GM19452 (cell line): ENCODE data around the gene GJB2.
"Not testable (repeated sequence)": the region's sequence is repeated elsewhere in the genome, so short reads cannot be mapped to it uniquely, and the experiment has no call there.

Experiments
- ATAC-seq: cut with Tn5 transposase; IDR thresholded peaks from one replicate; pipeline ENCODE4 v1.9.1; 2021; ENCODE audit not compliant: unreplicated experiment

Gene GJB2

GRCh38 chr13:20171364-20171763, 21.4 kb downstream of the GJB2 start:
- ATAC-seq = no peak

GRCh38 chr13:20170921-20171320, 21.8 kb downstream of the GJB2 start:
- ATAC-seq = no peak

- ATAC-seq = no peak
Measured at GRCh38 chr13:20168396-20168795, 24.3 kb downstream of the GJB2 start.

- ATAC-seq = no peak
Measured at GRCh38 chr13:20165417-20166257, 27.1 kb downstream of the GJB2 start.

DNA sequence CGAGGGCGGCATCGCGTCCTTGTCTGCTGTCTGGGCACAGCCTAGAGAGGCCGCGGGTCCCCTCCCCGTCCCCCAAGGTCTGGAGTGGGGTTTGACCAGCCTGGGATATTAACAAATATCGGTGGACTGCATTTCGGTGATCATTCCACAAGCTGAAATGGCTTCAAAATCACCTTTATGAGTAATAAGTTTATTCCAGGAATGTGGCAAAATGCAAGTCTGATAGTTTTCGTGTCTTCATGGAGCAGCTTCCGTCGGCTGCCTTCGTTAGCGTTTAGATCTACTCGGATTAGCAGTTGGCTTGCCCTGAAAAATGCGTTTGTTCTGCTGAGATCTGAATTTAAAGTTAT, 30.8 kb downstream of the GJB2 start:
- ATAC-seq = no peak

DNA sequence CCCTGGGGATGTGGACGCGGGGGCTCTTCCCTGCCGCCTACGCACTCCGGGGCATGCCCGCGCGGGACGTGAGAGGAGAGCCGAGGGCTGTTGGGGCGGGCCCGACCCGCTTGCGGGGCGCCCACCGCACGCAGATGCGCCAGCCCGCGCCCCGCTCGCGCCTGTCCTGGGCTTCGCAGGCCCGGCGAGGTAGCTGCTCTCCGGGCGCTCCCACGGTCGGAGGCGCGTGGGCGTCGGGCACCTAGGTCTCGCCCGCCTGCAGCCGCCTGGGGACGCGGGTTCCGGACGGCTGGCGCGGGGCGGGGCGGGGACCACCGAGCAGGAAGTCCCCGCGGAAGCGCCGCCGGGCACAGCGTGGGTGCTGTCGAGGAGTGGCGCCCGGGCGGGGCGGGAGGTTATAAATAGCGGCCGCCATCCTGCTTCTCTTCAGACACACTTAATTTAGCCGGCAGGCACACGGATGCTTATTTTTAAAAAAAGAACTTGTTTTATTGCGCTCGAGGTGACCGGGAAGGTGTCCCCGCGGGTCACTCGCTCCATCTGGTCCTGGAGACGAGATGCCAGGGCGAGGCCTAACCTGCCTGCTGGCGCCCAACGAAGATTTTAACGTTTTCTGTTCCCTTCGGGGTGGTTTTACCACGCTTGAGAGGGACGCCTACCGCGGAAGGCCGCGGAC, 31.3 kb downstream of the GJB2 start:
- peak; percentile 54 for ATAC-seq

DNA sequence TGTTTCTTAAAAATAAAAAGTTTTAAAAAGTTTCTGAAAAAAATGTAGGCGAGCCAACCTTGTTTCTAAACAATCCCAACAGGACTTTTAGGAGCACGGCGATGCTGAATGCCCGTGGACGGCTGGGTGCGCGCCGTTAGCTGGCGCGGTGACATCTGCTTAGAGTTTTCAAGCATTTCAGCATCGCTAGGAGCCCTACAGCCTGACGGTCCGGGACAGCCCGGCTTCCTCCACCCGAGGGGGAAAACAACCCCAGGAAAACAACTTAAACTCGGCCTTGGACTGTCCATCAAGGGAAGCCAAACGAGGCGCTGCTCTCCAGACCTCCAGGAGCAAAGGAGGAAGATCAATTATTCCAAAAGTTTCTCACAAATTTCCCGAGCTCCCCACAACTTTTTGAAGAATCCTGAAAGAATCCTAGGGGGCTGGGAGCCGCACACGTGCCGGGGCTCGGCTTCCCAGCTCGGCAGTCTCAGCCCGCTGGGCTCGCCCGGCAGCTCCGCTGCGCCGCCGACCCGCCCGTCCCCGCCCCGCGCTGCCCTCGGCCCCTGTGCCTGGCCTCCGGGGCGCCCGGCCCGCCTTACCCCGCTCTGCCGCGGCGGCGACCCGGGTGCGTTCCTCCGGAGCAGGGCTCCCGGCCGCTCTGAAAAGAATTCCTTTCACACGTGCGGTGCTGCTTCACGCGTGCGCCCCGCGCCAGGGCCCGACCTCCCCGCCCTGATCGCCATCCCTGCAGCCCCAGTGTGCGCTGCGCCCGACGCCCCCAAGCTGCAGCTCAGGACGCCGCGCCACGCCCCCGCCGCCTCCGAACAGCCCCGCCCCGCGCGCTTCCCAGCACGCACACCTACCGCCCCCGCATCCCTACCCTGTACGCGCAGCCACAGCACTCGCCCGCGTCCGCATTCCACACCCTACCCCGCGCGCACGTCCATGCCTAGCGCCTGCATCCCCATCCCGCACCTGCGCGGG, 32.1 kb downstream of the GJB2 start, which contains the start of gene GJA3:
Gene GJA3 (minus strand): TSS at position 747 of the 969 bp plus-strand sequence. CDS start 17,764 bp downstream, outside the sequence.
- peak; percentile 52 for ATAC-seq

DNA sequence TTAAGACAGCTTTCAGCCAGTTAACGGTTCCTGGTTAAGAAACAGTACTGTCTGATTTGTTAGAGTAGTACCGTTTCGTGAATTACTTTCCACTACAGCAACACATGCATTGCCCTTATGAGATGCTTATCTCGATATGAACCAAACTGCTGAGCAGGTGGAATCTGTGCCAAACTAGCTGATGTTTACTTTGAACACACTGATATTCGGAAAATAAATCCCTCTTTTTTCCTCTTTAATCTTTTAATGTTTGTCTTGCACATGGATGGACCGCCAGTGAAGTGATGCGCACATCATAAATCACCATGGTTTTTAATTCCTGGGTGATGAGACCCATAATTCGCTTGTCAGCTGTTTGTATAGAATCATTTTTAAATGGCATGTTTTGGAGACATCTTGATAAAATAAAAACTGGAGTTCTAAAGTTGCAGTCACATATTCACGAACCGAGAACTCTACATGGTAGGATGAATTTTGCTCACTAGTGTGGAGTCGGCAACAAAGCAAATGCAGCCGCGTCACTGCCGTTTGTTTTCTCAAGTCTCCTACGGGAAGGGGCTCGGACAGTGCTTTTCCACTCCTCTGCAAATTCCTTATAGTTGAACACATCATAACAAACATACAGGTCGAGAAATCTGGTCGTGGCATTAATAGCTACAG, 33.0 kb downstream of the GJB2 start:
- ATAC-seq = no peak

DNA sequence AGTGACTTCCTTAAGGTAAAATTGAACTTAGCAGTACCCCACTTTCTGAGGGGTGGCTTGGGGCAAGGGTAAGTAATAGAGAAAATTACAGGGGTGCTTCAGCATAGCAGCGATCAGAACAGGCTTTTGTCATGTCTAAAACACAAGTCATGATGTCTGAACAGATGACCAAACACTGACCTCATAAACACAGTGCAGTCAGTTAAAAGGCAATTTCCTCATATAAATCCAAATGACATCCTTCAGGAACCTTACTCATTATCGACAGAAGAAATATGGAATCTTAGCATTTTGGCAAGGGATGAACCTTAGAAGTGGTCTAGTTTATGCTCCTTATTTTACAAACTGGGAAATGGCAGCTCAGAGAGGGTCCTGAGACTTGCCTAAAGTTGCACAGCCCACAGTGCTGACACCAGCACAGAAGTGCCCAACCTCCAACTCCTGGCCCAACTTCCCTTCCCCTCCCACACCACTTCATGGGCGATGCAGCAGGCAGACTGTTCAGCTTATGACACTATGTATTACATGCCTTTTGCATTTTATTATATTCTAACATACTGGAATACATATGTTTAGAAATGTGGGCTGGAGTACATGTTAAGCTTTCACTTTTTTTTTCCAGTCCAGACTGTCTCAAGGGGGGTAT, 35.5 kb downstream of the GJB2 start:
- no peak for ATAC-seq

GRCh38 chr13:20156702-20157101, 36.0 kb downstream of the GJB2 start:
- ATAC-seq = no peak

DNA sequence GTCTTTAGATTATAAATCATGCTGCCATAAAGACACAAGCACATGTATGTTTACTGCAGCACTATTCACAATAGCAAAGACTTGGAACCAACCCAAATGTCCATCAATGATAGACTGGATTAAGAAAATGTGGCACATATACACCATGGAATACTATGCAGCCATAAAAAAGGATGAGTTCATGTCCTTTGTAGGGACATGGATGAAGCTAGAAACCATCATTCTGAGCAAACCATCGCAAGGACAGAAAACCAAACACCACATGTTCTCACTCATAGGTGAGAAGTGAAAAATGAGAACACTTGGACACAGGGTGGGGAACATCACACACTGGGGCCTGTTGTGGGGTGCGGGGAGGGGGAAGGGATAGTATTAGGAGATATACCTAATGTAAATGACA, 39.4 kb downstream of the GJB2 start:
- not testable (repeated sequence) for ATAC-seq

GRCh38 chr13:20151612-20152011, 41.1 kb downstream of the GJB2 start:
- ATAC-seq = no peak

- ATAC-seq = no peak
Measured at GRCh38 chr13:20151016-20151415, 41.7 kb downstream of the GJB2 start.

- ATAC-seq = no peak
Measured at GRCh38 chr13:20150561-20150960, 42.2 kb downstream of the GJB2 start.

GRCh38 chr13:20149762-20150161, 43.0 kb downstream of the GJB2 start:
- no peak for ATAC-seq

GRCh38 chr13:20148501-20149183, 44.1 kb downstream of the GJB2 start:
- ATAC-seq = no peak

DNA sequence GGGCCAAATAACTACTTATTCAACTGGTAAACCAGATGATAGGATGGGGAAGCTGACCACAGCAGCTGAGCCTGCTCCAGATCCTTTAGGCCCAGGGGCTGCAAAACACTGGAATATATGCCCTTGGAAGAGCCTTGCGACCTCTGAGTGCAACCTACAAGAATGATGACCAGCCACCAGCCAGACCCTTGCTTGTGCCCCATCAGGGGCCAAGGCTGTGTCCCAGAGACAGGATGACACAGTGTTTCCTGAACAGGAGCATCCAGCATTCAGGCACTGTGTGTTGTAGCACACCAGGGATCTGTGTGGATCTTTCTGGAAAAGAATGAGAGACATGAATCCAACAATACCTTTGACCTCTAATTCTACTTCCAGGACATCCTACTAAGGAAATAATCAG, 46.4 kb downstream of the GJB2 start:
- ATAC-seq = no peak

DNA sequence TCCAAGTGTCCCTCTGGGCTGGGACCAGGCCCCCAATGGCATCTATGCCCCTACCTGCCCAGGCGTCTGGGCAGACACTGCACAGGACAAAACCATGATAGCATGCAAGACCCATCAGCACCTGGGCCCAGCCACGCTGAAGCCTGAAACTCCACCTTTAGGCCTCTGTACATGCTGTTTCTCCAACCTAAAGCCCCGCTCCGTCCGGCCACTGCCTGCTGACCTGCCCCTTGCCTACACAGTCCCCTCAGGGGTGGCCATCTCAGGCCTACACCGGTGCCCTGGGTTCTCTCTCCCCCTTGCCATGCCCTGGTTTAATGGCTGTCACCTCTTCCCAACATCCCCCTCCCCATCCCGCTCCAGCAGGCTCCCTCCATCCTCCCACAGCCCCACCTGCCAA, 47.2 kb downstream of the GJB2 start:
- ATAC-seq = no peak

GRCh38 chr13:20144141-20144850, 48.4 kb downstream of the GJB2 start:
- no peak for ATAC-seq
